SU-DHL-6 (cell line): ENCODE results near the gene ACTL8.

ENCODE experiments used
- H2AFZ ChIP-seq: fragments of 200-600 bp; sonication (generic); 2 replicates; pipeline ENCODE4 v1.6.1; 2014; ENCODE audit warnings: low read depth, mild to moderate bottlenecking, moderate library complexity, mixed read lengths, antibody characterized with exemption, low read length; ENCODE audit not compliant: severe bottlenecking
- H3F3A ChIP-seq: fragments of 200-600 bp; shearing (Covaris generic); 2 replicates; pipeline ENCODE4 v1.6.0; 2016; ENCODE audit warnings: antibody characterized with exemption, mild to moderate bottlenecking; ENCODE audit not compliant: insufficient read depth
- H3K27ac ChIP-seq: fragments of 200-600 bp; sonication (generic); 2 replicates; pipeline ENCODE4 v1.5.1; 2016; ENCODE audit warnings: low read depth, mild to moderate bottlenecking, low read length, moderate library complexity, mixed read lengths
- H3K27me3 ChIP-seq: fragments of 200-600 bp; sonication (generic), shearing (Covaris generic); 2 replicates; pipeline ENCODE4 v1.6.0; 2014; ENCODE audit warnings: mild to moderate bottlenecking, low read length
- H3K36me3 ChIP-seq: fragments of 200-600 bp; sonication (generic); 2 replicates; pipeline ENCODE4 v1.6.1; 2014; ENCODE audit warnings: mild to moderate bottlenecking, low read length, mixed read lengths
- H3K4me2 ChIP-seq: fragments of 300-600, 200-600 bp; shearing (Covaris generic), sonication (generic); 2 replicates; pipeline ENCODE4 v1.6.0; 2014; ENCODE audit warnings: low read length, low read depth, mild to moderate bottlenecking; ENCODE audit not compliant: poor library complexity, severe bottlenecking
- H3K4me3 ChIP-seq: fragments of 200-600 bp; sonication (generic); 2 replicates; pipeline ENCODE4 v1.5.1; 2014; ENCODE audit warnings: antibody characterized with exemption, low read length, mild to moderate bottlenecking, mixed read lengths; ENCODE audit not compliant: insufficient read depth, poor library complexity, severe bottlenecking
- H3K79me2 ChIP-seq: fragments of 200-600 bp; sonication (generic); 2 replicates; pipeline ENCODE4 v1.6.1; 2014; ENCODE audit warnings: mild to moderate bottlenecking, low read length, moderate library complexity; ENCODE audit not compliant: insufficient read depth
- H3K9ac ChIP-seq: fragments of 200-600 bp; sonication (generic); 2 replicates; pipeline ENCODE4 v1.7.0; 2014; ENCODE audit warnings: mild to moderate bottlenecking, low read length
- H3K9me2 ChIP-seq: fragments of 200-600 bp; sonication (generic); replicated peaks from 2 replicates; pipeline ENCODE4 v1.6.1; 2014; ENCODE audit warnings: low read length; ENCODE audit not compliant: insufficient read depth
- H3K9me3 ChIP-seq: fragments of 200-600 bp; sonication (generic); 2 replicates; pipeline ENCODE4 v1.6.1; 2014; ENCODE audit warnings: low read length, mixed read lengths; ENCODE audit not compliant: insufficient read depth
- H4K20me1 ChIP-seq: fragments of 200-600 bp; sonication (generic); 2 replicates; pipeline ENCODE4 v1.6.1; 2014; ENCODE audit warnings: low read depth, mild to moderate bottlenecking, antibody characterized with exemption, low read length, moderate library complexity, mixed read lengths
- EZH2phosphoT487 ChIP-seq: fragments of 200-600 bp; sonication (generic), shearing (Covaris generic); conservative IDR thresholded peaks from 2 replicates; pipeline ENCODE4 v1.6.1; 2018; ENCODE audit warnings: mild to moderate bottlenecking, antibody characterized with exemption, low read length, moderate library complexity, mixed read lengths
- TF ChIP-seq, protein P1 (sequence below): fragments of 200-600 bp; sonication (generic); IDR thresholded peaks from one replicate; pipeline ENCODE4 v1.5.1; 2017; ENCODE audit warnings: antibody characterized with exemption, mild to moderate bottlenecking, low read length, moderate library complexity; ENCODE audit not compliant: insufficient read depth, poor library complexity, severe bottlenecking

Gene ACTL8

DNA sequence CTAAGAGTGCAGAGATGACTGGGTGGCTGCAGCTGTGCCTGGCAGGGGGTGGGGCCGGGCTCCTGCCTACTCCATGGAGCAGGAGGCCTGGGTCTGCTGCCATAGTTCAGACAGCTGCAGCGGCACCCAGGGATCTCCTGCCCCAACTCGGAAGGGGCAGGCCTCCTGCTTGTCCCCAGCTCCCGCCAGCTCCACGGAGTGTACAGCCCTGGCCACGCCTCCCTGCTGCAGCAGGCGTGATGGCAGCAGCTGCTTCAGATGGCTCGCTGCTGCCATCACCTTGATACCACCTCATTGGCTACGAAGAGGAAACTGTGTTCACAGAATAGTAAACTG, 35.9 kb downstream of the ACTL8 start:
- peaks cover 4% of the 10 kb centered on the region; the same call in 1 of the 2 replicates for H3K9me3 ChIP-seq
- no peaks in the 10 kb centered on the region for H4K20me1 ChIP-seq
- H3F3A ChIP-seq = no peaks in the 10 kb centered on the region
- no peak overlapping the region for H3K27ac ChIP-seq
- H2AFZ ChIP-seq = no peak overlapping the region
- H3K9me2 ChIP-seq = no peaks in the 10 kb centered on the region
- TF ChIP-seq EZH2phosphoT487 = no peak
- TF ChIP-seq, protein P1, sequence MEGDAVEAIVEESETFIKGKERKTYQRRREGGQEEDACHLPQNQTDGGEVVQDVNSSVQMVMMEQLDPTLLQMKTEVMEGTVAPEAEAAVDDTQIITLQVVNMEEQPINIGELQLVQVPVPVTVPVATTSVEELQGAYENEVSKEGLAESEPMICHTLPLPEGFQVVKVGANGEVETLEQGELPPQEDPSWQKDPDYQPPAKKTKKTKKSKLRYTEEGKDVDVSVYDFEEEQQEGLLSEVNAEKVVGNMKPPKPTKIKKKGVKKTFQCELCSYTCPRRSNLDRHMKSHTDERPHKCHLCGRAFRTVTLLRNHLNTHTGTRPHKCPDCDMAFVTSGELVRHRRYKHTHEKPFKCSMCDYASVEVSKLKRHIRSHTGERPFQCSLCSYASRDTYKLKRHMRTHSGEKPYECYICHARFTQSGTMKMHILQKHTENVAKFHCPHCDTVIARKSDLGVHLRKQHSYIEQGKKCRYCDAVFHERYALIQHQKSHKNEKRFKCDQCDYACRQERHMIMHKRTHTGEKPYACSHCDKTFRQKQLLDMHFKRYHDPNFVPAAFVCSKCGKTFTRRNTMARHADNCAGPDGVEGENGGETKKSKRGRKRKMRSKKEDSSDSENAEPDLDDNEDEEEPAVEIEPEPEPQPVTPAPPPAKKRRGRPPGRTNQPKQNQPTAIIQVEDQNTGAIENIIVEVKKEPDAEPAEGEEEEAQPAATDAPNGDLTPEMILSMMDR = no peak
- H3K36me3 ChIP-seq = no peaks in the 10 kb centered on the region
- H3K79me2 ChIP-seq = no peaks in the 10 kb centered on the region
- no peak overlapping the region for H3K9ac ChIP-seq
- no peak overlapping the region for H3K4me2 ChIP-seq
- H3K4me3 ChIP-seq = no peak overlapping the region
- no peaks in the 10 kb centered on the region for H3K27me3 ChIP-seq

- no peak overlapping the region for H3K4me2 ChIP-seq
- no peak overlapping the region for H3K4me3 ChIP-seq
- no peak overlapping the region for H3K9ac ChIP-seq
- H3K9me3 ChIP-seq = peaks cover 4% of the 10 kb centered on the region; the same call in 1 of the 2 replicates
- no peaks in the 10 kb centered on the region for H3K79me2 ChIP-seq
- H3K9me2 ChIP-seq = no peaks in the 10 kb centered on the region
- no peaks in the 10 kb centered on the region for H3K27me3 ChIP-seq
- no peaks in the 10 kb centered on the region for H3F3A ChIP-seq
- TF ChIP-seq EZH2phosphoT487 = no peak
- TF ChIP-seq, protein P1 = no peak
- H4K20me1 ChIP-seq = no peaks in the 10 kb centered on the region
- H3K36me3 ChIP-seq = no peaks in the 10 kb centered on the region
- H2AFZ ChIP-seq = no peak overlapping the region
- no peak overlapping the region for H3K27ac ChIP-seq
Observed at GRCh38 chr1:17791480-17791879, 36.3 kb downstream of the ACTL8 start.

GRCh38 chr1:17792421-17792820, 37.3 kb downstream of the ACTL8 start:
- Histone ChIP-seq H3K79me2 (no peaks in the 10 kb centered on the region), H3K27me3 (no peaks in the 10 kb centered on the region), H3K9me2 (no peaks in the 10 kb centered on the region), H3K4me2 (no peak overlapping the region), H3K36me3 (no peaks in the 10 kb centered on the region), H4K20me1 (no peaks in the 10 kb centered on the region), H2AFZ (no peak overlapping the region), H3K9me3 (peaks cover 4% of the 10 kb centered on the region; the same call in 1 of the 2 replicates), H3K27ac (no peak overlapping the region), H3F3A (no peaks in the 10 kb centered on the region), H3K4me3 (no peak overlapping the region), H3K9ac (no peak overlapping the region)
- no peak for TF ChIP-seq EZH2phosphoT487
- TF ChIP-seq, protein P1 = no peak
